Bronchial epithelial cell (primary cell): ENCODE measurements around the gene PITPNM2. TPM values are rescaled to one million over a fixed set of nuclear protein-coding genes. Genes with fewer than 3 reads are reported as not detected.

Source experiments
- DNase-seq: peaks from one replicate; pipeline ENCODE4 v3.0.0-alpha.2; 2010; ENCODE audit warnings: low read depth
- FAIRE-seq: peaks from 2 replicates; lab custom pipeline; 2011; peaks lifted over from hg19 to GRCh38; lab: Jason Lieb, UNC
- H3K27me3 ChIP-seq: 2 replicates; pipeline ENCODE4 v1.5.1; 2011; ENCODE audit warnings: low read length; ENCODE audit not compliant: control insufficient read depth, insufficient read depth
- H3K36me3 ChIP-seq: 2 replicates; pipeline ENCODE4 v1.5.1; 2011; ENCODE audit warnings: low read length; ENCODE audit not compliant: control insufficient read depth, insufficient read depth
- H3K4me3 ChIP-seq: 2 replicates; pipeline ENCODE4 v1.5.1; 2011; ENCODE audit warnings: mild to moderate bottlenecking, low read depth, low read length, control low read depth
- total RNA-seq: library from RNA; depleted of rRNA; stranded (reverse); fragments of >200 nt; gene quantifications from 2 replicates; pipeline ENCODE4 v1.2.1, GENCODE V29; 2014
- TF ChIP-seq, protein P1 (sequence below): IDR thresholded peaks from 2 replicates; pipeline ENCODE4 v1.5.1; 2011; ENCODE audit warnings: mild to moderate bottlenecking, moderate library complexity, low read length, control low read depth, inconsistent platforms; ENCODE audit not compliant: insufficient read depth, severe bottlenecking

Gene PITPNM2
- total RNA-seq, 1 donor from 2014 or later: 2.4 TPM

DNA sequence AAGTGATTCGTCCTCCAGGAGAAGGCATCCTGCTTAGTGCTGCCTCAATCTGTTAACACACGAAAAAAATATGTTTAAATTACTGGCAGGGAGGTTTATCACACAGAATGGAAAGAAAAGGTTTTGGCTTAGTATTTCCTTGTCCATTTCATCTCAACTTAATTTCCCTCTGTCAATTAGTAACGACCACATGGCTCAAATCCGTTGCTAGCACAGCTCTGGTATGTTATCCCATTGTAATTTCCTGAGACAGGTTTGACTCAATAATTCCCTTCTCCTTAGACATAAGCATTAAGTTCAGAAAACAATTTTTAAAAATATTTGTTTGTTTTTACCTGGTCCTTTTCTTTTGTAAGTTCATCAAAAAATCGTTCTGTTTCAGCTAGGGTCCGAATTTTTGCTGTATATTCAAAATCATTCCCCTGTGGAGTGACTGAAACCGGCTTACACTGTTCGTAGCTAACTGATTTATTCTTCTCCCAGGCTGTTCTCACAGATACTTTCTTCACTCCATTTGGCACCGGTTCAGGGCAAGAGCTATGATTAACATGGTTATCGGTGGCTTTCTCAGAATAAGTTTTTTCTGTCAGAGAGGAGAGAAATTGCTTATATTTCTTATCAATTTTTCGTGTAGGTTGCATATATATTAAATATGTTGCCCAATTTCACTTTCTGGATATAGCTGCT, 10.1 kb upstream of the PITPNM2 start:
- FAIRE-seq: no peak
- TF ChIP-seq, protein P1, sequence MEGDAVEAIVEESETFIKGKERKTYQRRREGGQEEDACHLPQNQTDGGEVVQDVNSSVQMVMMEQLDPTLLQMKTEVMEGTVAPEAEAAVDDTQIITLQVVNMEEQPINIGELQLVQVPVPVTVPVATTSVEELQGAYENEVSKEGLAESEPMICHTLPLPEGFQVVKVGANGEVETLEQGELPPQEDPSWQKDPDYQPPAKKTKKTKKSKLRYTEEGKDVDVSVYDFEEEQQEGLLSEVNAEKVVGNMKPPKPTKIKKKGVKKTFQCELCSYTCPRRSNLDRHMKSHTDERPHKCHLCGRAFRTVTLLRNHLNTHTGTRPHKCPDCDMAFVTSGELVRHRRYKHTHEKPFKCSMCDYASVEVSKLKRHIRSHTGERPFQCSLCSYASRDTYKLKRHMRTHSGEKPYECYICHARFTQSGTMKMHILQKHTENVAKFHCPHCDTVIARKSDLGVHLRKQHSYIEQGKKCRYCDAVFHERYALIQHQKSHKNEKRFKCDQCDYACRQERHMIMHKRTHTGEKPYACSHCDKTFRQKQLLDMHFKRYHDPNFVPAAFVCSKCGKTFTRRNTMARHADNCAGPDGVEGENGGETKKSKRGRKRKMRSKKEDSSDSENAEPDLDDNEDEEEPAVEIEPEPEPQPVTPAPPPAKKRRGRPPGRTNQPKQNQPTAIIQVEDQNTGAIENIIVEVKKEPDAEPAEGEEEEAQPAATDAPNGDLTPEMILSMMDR: no peak
- no peak for DNase-seq
- H3K36me3 ChIP-seq: no peaks in the 10 kb centered on the region
- no peaks in the 10 kb centered on the region for H3K27me3 ChIP-seq
- no peak overlapping the region for H3K4me3 ChIP-seq

DNA sequence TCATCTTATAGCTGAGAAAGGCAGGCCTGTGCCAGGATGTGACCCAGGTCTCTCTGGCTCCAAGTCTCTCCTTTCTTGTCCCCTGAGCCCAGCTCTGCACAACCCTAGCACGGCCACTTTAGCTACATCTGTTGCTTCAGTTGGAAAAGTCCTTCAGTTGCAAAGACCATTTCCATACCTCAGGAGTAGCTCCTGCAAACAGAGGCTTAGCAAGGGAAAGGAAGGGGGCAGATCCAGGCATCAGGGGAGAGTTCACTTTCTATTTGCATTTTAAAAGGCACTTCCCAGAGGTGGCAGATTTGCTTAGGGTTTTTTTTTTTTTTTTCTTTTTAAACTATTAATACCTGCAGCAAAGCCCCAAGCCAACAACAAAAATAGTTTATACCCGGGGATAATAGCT, 3.0 kb upstream of the PITPNM2 start:
- DNase-seq: no peak
- TF ChIP-seq, protein P1: no peak
- Histone ChIP-seq H3K27me3 (no peaks in the 10 kb centered on the region), H3K4me3 (no peak overlapping the region), H3K36me3 (no peaks in the 10 kb centered on the region)
- FAIRE-seq: no peak

DNA sequence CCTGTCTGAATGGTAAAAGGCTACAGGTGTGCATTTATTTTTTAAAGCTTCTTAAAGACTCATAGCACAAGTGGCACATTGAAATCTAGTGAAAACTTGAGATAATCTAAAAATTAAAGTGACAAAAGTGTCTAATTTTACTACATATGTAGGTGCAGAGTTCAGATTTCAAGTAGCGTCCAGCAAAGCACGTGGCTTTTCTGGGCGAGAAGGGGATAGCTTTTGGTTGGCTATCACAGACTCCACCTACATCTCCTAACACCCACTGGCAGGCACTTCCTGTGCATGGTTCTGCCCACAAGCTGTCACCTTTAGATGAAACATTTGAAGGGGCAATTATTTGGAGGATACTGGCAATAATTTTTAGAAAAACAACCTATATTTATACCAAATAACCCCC, 1.9 kb upstream of the PITPNM2 start:
- TF ChIP-seq, protein P1: no peak
- no peak for DNase-seq
- FAIRE-seq: no peak
- no peaks in the 10 kb centered on the region for H3K36me3 ChIP-seq
- no peak overlapping the region for H3K4me3 ChIP-seq
- H3K27me3 ChIP-seq: no peaks in the 10 kb centered on the region

DNA sequence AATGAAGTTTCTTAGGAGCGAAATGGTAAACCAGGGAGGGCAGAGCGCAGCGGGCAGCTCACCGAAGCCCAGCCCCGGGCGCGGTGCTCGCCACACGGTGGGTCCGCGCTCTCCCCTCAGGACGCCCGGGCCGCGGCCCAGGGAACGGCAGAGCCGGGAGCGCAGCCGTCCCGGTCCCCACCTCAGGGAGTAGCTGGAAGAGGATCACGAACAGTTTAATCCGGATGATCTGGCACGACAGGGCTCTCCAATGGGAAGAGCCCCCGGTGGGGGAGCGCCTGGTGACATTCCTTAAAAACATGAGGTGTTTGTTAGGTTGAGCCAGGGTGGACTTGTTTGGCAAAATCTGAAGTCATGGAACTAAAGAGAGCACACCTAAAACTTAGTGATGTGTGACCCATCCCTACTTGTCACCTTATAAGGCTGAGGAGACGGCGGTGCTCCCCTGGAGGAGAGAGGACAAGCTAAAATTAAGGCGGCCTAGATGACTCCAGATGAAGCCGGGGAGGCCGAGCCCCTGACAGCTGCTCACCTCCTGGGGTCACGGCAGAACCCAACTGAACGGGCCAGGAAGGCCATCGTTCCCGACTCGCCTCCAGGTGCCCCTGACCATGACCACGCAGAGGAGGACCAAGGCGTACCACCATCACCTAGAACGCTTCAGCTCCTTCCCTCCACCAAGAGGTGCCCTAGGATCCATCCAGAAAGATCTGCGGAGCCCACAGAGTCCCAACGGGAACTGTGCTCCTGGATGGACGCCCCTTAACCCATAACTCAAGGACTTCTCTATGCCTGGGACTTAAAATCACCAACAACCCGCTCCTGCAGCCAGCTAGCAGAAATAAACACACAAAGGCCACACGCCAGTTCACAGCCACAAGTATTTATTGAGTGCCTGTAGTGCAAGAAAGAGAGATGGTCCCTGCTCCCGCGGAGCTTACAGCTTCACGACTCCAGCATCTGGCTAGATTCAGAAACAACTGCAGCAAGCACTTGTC, 866 bp upstream of the PITPNM2 start:
- no peak for FAIRE-seq
- TF ChIP-seq, protein P1: no peak
- DNase-seq: no peak
- H3K27me3 ChIP-seq: no peaks in the 10 kb centered on the region
- peak overlapping the region; percentile 57 for H3K4me3 ChIP-seq
- no peaks in the 10 kb centered on the region for H3K36me3 ChIP-seq

DNA sequence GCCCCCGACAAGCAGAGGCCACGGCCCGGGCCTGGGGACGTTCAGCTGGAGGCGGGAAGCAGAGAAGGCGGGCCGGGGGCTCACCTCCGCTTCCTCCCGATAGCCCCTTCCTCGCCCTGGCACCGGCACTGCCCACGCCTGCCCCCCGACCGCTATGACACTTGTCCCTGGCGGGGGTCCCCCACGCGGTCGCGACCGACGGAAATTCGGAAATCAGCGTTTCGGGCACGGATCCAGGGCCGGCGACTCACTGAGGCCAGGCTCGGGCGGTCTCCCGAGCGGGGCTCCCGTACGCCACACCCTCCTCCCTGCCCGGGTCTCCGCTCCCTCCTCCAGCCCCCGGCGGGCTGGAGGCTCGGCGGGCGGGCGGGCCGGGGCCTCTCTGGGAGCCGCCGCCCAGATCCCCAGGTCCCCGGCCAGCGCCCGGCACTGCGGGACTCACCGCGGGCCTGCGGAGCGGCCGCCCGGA, 581 bp downstream of the PITPNM2 start:
- Histone ChIP-seq H3K27me3 (no peaks in the 10 kb centered on the region), H3K4me3 (peak overlapping the region; percentile 57), H3K36me3 (no peaks in the 10 kb centered on the region)
- TF ChIP-seq, protein P1: no peak
- DNase-seq (no peak), FAIRE-seq (no peak)
